HEK293 (cell line): ENCODE data around the gene SWT1.
A peak's percentile ranks its signal among the peaks of the same experiment; 100 is the strongest.

ENCODE experiments used
- CTCF ChIA-PET: fragments of 350-600 bp; formaldehyde crosslinking; extraction: SDS; loops from one replicate; lab custom pipeline; 2021; ENCODE audit warnings: antibody characterized with exemption; lab: Yijun Ruan, JAX
- POLR2A ChIA-PET: fragments of 300-600 bp; formaldehyde crosslinking; extraction: SDS; loops from one replicate; lab custom pipeline; 2020; ENCODE audit warnings: antibody characterized with exemption, inconsistent platforms; lab: Yijun Ruan, JAX
- H3K27ac ChIP-seq: fragments of 200-500 bp; sonication (Bioruptor generic); 2 replicates; pipeline ENCODE4 v1.5.1; 2014; ENCODE audit warnings: low read depth, low read length, control low read depth, inconsistent platforms; ENCODE audit errors: extremely low read depth
- H3K36me3 ChIP-seq, 2 experiments: fragments of 200-500 bp in 1 of 2; sonication (Bioruptor generic) in 1 of 2; 1 replicate in 1 of 2; 2 replicates in 1 of 2; pipeline ENCODE4 v1.5.1; 2014 to 2017; ENCODE audit warnings: inconsistent platforms in 2 of 2, low read length in 2 of 2; ENCODE audit not compliant: control insufficient read depth in 2 of 2, insufficient read depth in 1 of 2
- H3K4me1 ChIP-seq: fragments of 200-500 bp; sonication (Bioruptor generic); 2 replicates; pipeline ENCODE4 v1.5.1; 2014; ENCODE audit warnings: mild to moderate bottlenecking, low read length, inconsistent platforms; ENCODE audit not compliant: control insufficient read depth, insufficient read depth
- H3K4me3 ChIP-seq: 2 replicates; pipeline ENCODE4 v1.5.1; 2011; ENCODE audit warnings: low read depth, mild to moderate bottlenecking, control low read depth, low read length, moderate library complexity
- H3K9me3 ChIP-seq: fragments of 200-500 bp; sonication (Bioruptor generic); 2 replicates; pipeline ENCODE4 v1.5.1; 2014; ENCODE audit warnings: low read depth, low read length, inconsistent platforms; ENCODE audit not compliant: control insufficient read depth, insufficient read depth
- BCL6B ChIP-seq: fragments of 450-650 bp; formaldehyde crosslinking; IDR thresholded peaks from 2 replicates; pipeline ENCODE4 v1.5.1; 2017; ENCODE audit warnings: missing biosample characterization, missing genetic modification characterization
- CTCF ChIP-seq: fragments of 450-650 bp; formaldehyde crosslinking; IDR thresholded peaks from 2 replicates; pipeline ENCODE4 v1.5.1; 2016; ENCODE audit warnings: missing biosample characterization, missing genetic modification characterization
- ELK4 ChIP-seq: IDR thresholded peaks from 2 replicates; pipeline ENCODE4 v1.6.1; 2011; ENCODE audit warnings: mild to moderate bottlenecking, low read depth, low read length, borderline replicate concordance
- GLIS1 ChIP-seq: fragments of 450-650 bp; formaldehyde crosslinking; IDR thresholded peaks from 2 replicates; pipeline ENCODE4 v1.5.1; 2016; ENCODE audit warnings: missing biosample characterization, missing genetic modification characterization
- HOXD13 ChIP-seq: sonication (generic); formaldehyde crosslinking; IDR thresholded peaks from 2 replicates; pipeline ENCODE4 v1.8.0; 2022; ENCODE audit warnings: missing genetic modification reagents, borderline replicate concordance
- REPIN1 ChIP-seq: fragments of 450-650 bp; formaldehyde crosslinking; IDR thresholded peaks from 2 replicates; pipeline ENCODE4 v1.5.1; 2017; ENCODE audit warnings: missing biosample characterization, missing genetic modification characterization, low read depth
- ZBTB17 ChIP-seq: fragments of 450-650 bp; formaldehyde crosslinking; IDR thresholded peaks from 2 replicates; pipeline ENCODE4 v1.5.1; 2016; ENCODE audit warnings: missing biosample characterization, missing genetic modification characterization
- ZNF146 ChIP-seq: fragments of 450-650 bp; formaldehyde crosslinking; IDR thresholded peaks from 2 replicates; pipeline ENCODE4 v1.5.1; 2016; ENCODE audit warnings: missing biosample characterization, missing genetic modification characterization
- ZNF157 ChIP-seq: fragments of 450-650 bp; formaldehyde crosslinking; IDR thresholded peaks from 2 replicates; pipeline ENCODE4 v1.5.1; 2016; ENCODE audit warnings: missing biosample characterization, missing genetic modification characterization
- ZNF184 ChIP-seq: fragments of 450-650 bp; IDR thresholded peaks from 2 replicates; pipeline ENCODE4 v1.5.1; 2018; ENCODE audit warnings: missing biosample characterization, mild to moderate bottlenecking, missing genetic modification characterization
- ZNF239 ChIP-seq: fragments of 450-650 bp; formaldehyde crosslinking; IDR thresholded peaks from 2 replicates; pipeline ENCODE4 v1.5.1; 2016; ENCODE audit warnings: missing biosample characterization, missing genetic modification characterization
- ZNF280D ChIP-seq: fragments of 450-650 bp; formaldehyde crosslinking; IDR thresholded peaks from 2 replicates; pipeline ENCODE4 v1.5.1; 2016; ENCODE audit warnings: missing biosample characterization, missing genetic modification characterization
- ZNF292 ChIP-seq: fragments of 450-650 bp; formaldehyde crosslinking; IDR thresholded peaks from 2 replicates; pipeline ENCODE4 v1.5.1; 2016; ENCODE audit warnings: low read depth, missing biosample characterization, missing genetic modification characterization, borderline replicate concordance
- ZNF311 ChIP-seq: fragments of 450-650 bp; formaldehyde crosslinking; IDR thresholded peaks from 2 replicates; pipeline ENCODE4 v1.5.1; 2017; ENCODE audit warnings: missing biosample characterization, missing genetic modification characterization, borderline replicate concordance
- ZNF560 ChIP-seq: fragments of 450-650 bp; formaldehyde crosslinking; IDR thresholded peaks from 2 replicates; pipeline ENCODE4 v1.5.1; 2017; ENCODE audit warnings: missing biosample characterization, missing genetic modification characterization, borderline replicate concordance
- ZNF571 ChIP-seq: fragments of 450-650 bp; formaldehyde crosslinking; IDR thresholded peaks from 2 replicates; pipeline ENCODE4 v1.5.0; 2017; ENCODE audit warnings: missing biosample characterization, missing genetic modification characterization
- ZNF645 ChIP-seq: fragments of 450-650 bp; formaldehyde crosslinking; IDR thresholded peaks from 2 replicates; pipeline ENCODE4; 2016; ENCODE audit warnings: missing biosample characterization, missing genetic modification characterization
- ZNF670 ChIP-seq: fragments of 450-650 bp; formaldehyde crosslinking; IDR thresholded peaks from 2 replicates; pipeline ENCODE4 v1.5.1; 2016; ENCODE audit warnings: missing biosample characterization, missing genetic modification characterization, low read depth
- ZNF701 ChIP-seq: fragments of 450-650 bp; formaldehyde crosslinking; IDR thresholded peaks from 2 replicates; pipeline ENCODE4 v1.5.1; 2016; ENCODE audit warnings: missing biosample characterization, missing genetic modification characterization

SWT1 gene

GRCh38 chr1:185289880-185290279, 132.9 kb downstream of the SWT1 start:
- Histone ChIP-seq H3K9me3 (no peaks in the 10 kb centered on the region), H3K27ac (no peak overlapping the region), H3K36me3 (peaks cover 0 to 14% of the 10 kb centered on the region in 2 experiments; a peak in 1 of 3 replicates), H3K4me1 (no peaks in the 10 kb centered on the region), H3K4me3 (no peak overlapping the region)
- ChIA-PET CTCF (no interaction called here), POLR2A (no interaction called here)
- TF ChIP-seq GLIS1 (tag by site-specific recombination) (no peak), ZNF280D (peak; percentile 24; the same call in 1 of the 2 replicates)

GRCh38 chr1:185291159-185291558, 134.2 kb downstream of the SWT1 start:
- CTCF ChIA-PET: interaction anchor here (1.2 kb wide), 1 partner anchor 26 kb away, joined by 4 read pairs; the partner anchor contains the start of gene IVNS1ABP

More at GRCh38 chr1:185291159-185291558, 134.2 kb downstream of the SWT1 start:
- Histone ChIP-seq H3K27ac (no peak overlapping the region), H3K4me3 (no peak overlapping the region), H3K4me1 (no peaks in the 10 kb centered on the region), H3K36me3 (peaks cover 5 to 27% of the 10 kb centered on the region in 2 experiments; a peak in 2 of 3 replicates), H3K9me3 (no peaks in the 10 kb centered on the region)
- POLR2A ChIA-PET: no interaction called here
- no peak for TF ChIP-seq BCL6B (tag by site-specific recombination)
- TF ChIP-seq ZNF157 (tag by site-specific recombination): no peak
- no peak for TF ChIP-seq ZNF311
- TF ChIP-seq ZNF670 (tag by site-specific recombination): no peak
- no peak for TF ChIP-seq ZNF184 (tag by site-specific recombination)
- no peak for TF ChIP-seq REPIN1 (tag by site-specific recombination)
- TF ChIP-seq ZNF701 (tag by site-specific recombination): no peak
- no peak for TF ChIP-seq ZNF292 (tag by site-specific recombination)
- TF ChIP-seq ELK4: no peak
- no peak for TF ChIP-seq ZNF645
- no peak for TF ChIP-seq CTCF (tag by site-specific recombination)
- no peak for TF ChIP-seq HOXD13 (CRISPR knock-in tag)
- TF ChIP-seq ZBTB17 (tag by site-specific recombination): no peak
- no peak for TF ChIP-seq ZNF571 (tag by site-specific recombination)
- no peak for TF ChIP-seq ZNF239 (tag by site-specific recombination)
- no peak for TF ChIP-seq ZNF146 (tag by site-specific recombination)
- no peak for TF ChIP-seq ZNF560 (tag by site-specific recombination)
